ENCODE data around the gene KDM5C.

DNA sequence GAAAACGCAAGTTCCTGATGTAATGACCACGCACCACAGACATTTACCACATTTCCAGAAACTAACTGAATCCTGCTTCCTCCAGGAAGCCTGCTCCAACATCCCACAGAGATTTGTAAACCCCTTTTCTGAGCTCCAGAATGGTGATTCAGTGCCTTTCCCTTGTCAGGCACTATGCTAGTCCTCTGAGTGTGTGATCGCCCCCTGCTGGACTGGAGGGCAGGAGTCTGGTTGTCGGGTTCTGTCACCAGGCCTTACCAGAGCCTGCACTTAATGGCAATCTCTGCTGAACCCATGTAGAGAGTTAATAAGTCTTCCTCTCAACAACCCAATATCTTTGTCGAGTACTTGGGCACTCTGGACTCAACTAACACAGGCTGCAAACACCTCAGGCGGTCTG is 14.5 kb upstream of the KDM5C start:
- TF ChIP-seq POLR2A (IDR thresholded peaks at IDR 0.05; ENCODE audit: low read depth, low read length) (no peak), CTCF (conservative IDR thresholded peaks at IDR 0.05; ENCODE audit: low read depth, low read length) (peak; percentile 20; the same call in 1 of the 2 replicates), NFE2L2 (IDR thresholded peaks at IDR 0.05; ENCODE audit: low read depth, low read length) (no peak), FOS (IDR thresholded peaks at IDR 0.05; ENCODE audit: low read depth, low read length) (no peak), RFX5 (IDR thresholded peaks at IDR 0.05; ENCODE audit: low read depth, low read length) (no peak), RAD21 (IDR thresholded peaks at IDR 0.05; ENCODE audit: low read length) (no peak), CEBPB (IDR thresholded peaks at IDR 0.05; ENCODE audit: low read depth, low read length) (no peak), MXI1 (IDR thresholded peaks at IDR 0.05; ENCODE audit: borderline replicate concordance, low read depth, low read length) (no peak), MAFK (IDR thresholded peaks at IDR 0.05; ENCODE audit: low read depth, low read length) (no peak), SMC3 (IDR thresholded peaks at IDR 0.05; ENCODE audit: low read depth, low read length) (no peak), CHD1 (IDR thresholded peaks at IDR 0.05; ENCODE audit: low read depth, low read length) (no peak)
- TF ChIP-seq, protein P1, sequence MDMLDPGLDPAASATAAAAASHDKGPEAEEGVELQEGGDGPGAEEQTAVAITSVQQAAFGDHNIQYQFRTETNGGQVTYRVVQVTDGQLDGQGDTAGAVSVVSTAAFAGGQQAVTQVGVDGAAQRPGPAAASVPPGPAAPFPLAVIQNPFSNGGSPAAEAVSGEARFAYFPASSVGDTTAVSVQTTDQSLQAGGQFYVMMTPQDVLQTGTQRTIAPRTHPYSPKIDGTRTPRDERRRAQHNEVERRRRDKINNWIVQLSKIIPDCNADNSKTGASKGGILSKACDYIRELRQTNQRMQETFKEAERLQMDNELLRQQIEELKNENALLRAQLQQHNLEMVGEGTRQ (IDR thresholded peaks at IDR 0.05; ENCODE audit: low read depth, low read length): no peak
- TF ChIP-seq, protein P2, sequence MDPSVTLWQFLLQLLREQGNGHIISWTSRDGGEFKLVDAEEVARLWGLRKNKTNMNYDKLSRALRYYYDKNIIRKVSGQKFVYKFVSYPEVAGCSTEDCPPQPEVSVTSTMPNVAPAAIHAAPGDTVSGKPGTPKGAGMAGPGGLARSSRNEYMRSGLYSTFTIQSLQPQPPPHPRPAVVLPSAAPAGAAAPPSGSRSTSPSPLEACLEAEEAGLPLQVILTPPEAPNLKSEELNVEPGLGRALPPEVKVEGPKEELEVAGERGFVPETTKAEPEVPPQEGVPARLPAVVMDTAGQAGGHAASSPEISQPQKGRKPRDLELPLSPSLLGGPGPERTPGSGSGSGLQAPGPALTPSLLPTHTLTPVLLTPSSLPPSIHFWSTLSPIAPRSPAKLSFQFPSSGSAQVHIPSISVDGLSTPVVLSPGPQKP (IDR thresholded peaks at IDR 0.05; ENCODE audit: borderline replicate concordance, low read depth, low read length): no peak
